ENCODE measurements around the gene ALK. TPM values are rescaled to one million over a fixed set of nuclear protein-coding genes. Genes with fewer than 3 reads are reported as not detected.

The ALK gene
- total RNA-seq, 1 experiment from 2014 or later = 0.37 TPM

- no peak for DNase-seq (ENCODE audit: low read depth)
Measured at GRCh38 chr2:29655391-29656086, 265.8 kb downstream of the ALK start.

GRCh38 chr2:29650631-29651097 lies 270.7 kb downstream of the ALK start:
- DNase-seq (ENCODE audit: low read depth) = peak; percentile 46

- DNase-seq (ENCODE audit: low read depth) = no peak
Measured at GRCh38 chr2:29644949-29645348, 276.4 kb downstream of the ALK start.

GRCh38 chr2:29643196-29643595 lies 278.2 kb downstream of the ALK start:
- no peak for DNase-seq (ENCODE audit: low read depth)

GRCh38 chr2:29640360-29640759 lies 281.0 kb downstream of the ALK start:
- DNase-seq (ENCODE audit: low read depth) = no peak

- DNase-seq (ENCODE audit: low read depth) = no peak
Measured at GRCh38 chr2:29638641-29639040, 282.7 kb downstream of the ALK start.

GRCh38 chr2:29634916-29635315 lies 286.5 kb downstream of the ALK start:
- no peak for DNase-seq (ENCODE audit: low read depth)

- DNase-seq (ENCODE audit: low read depth) = peak; percentile 85
Measured at GRCh38 chr2:29632018-29632417, 289.4 kb downstream of the ALK start.

- DNase-seq (ENCODE audit: low read depth) = no peak
Measured at GRCh38 chr2:29629495-29629894, 291.9 kb downstream of the ALK start.

- DNase-seq (ENCODE audit: low read depth) = peak; percentile 15
Measured at GRCh38 chr2:29628862-29629261, 292.5 kb downstream of the ALK start.

- DNase-seq (ENCODE audit: low read depth) = no peak
Measured at GRCh38 chr2:29628108-29628745, 293.2 kb downstream of the ALK start.

- peak; percentile 62 for DNase-seq (ENCODE audit: low read depth)
Measured at GRCh38 chr2:29627279-29627711, 294.1 kb downstream of the ALK start.

GRCh38 chr2:29620890-29621289 lies 300.5 kb downstream of the ALK start:
- no peak for DNase-seq (ENCODE audit: low read depth)

GRCh38 chr2:29619689-29620088 lies 301.7 kb downstream of the ALK start:
- DNase-seq (ENCODE audit: low read depth) = no peak

GRCh38 chr2:29618024-29618423 lies 303.4 kb downstream of the ALK start:
- no peak for DNase-seq (ENCODE audit: low read depth)

GRCh38 chr2:29617351-29617750 lies 304.0 kb downstream of the ALK start:
- DNase-seq (ENCODE audit: low read depth) = no peak

GRCh38 chr2:29616569-29616968 lies 304.8 kb downstream of the ALK start:
- DNase-seq (ENCODE audit: low read depth) = no peak

GRCh38 chr2:29615841-29616240 lies 305.5 kb downstream of the ALK start:
- no peak for DNase-seq (ENCODE audit: low read depth)

- DNase-seq (ENCODE audit: low read depth) = no peak
Measured at GRCh38 chr2:29615183-29615582, 306.2 kb downstream of the ALK start.

- DNase-seq (ENCODE audit: low read depth) = no peak
Measured at GRCh38 chr2:29614295-29614830, 307.0 kb downstream of the ALK start.

- no peak for DNase-seq (ENCODE audit: low read depth)
Measured at GRCh38 chr2:29613792-29614266, 307.6 kb downstream of the ALK start.

- DNase-seq (ENCODE audit: low read depth) = no peak
Measured at GRCh38 chr2:29613067-29613466, 308.3 kb downstream of the ALK start.

GRCh38 chr2:29612568-29612967 lies 308.8 kb downstream of the ALK start:
- DNase-seq (ENCODE audit: low read depth) = no peak

Data from M059J (cell line).